GM12878 (cell line): ENCODE measurements around the gene MYO18B. TPM values are rescaled to one million over a fixed set of nuclear protein-coding genes. Genes with fewer than 3 reads are reported as not detected.

Source experiments
- ATAC-seq: fragments of 200-7000 bp; cut with Tn5 transposase; 3 replicates; pipeline ENCODE4 v1.9.1; 2020; ENCODE audit warnings: mild to moderate bottlenecking, moderate library complexity
- BruUV-seq: library from RNA; stranded (reverse); fragments of 400-500 nt; replicated peaks from 2 replicates; lab custom pipeline; 2021; lab: Mats Ljungman, UMichigan
- CTCF ChIA-PET: fragments of 300-600 bp; sonication (Branson Sonifier 250); formaldehyde crosslinking; extraction: SDS; loops from one replicate; lab custom pipeline; 2021; ENCODE audit warnings: inconsistent platforms; lab: Yijun Ruan, JAX
- POLR2A ChIA-PET: fragments of 350-600 bp; formaldehyde crosslinking; extraction: SDS; loops from one replicate; lab custom pipeline; 2021; ENCODE audit warnings: inconsistent platforms; lab: Charles Lee
- RAD21 ChIA-PET: fragments of 300-600 bp; sonication (Branson Sonifier 250); formaldehyde crosslinking; loops from one replicate; lab custom pipeline; 2023; ENCODE audit warnings: antibody characterized with exemption; ENCODE audit not compliant: unreplicated experiment; lab: Charles Lee
- SMC1A ChIA-PET: fragments of 300-600 bp; sonication (Branson Sonifier 250); formaldehyde crosslinking; loops from one replicate; lab custom pipeline; 2023; ENCODE audit not compliant: unreplicated experiment, uncharacterized antibody; lab: Charles Lee
- DNase-seq: peaks from one replicate; pipeline ENCODE4 v3.0.0-alpha.2; 2011; ENCODE audit warnings: low read depth, low spot score
- FAIRE-seq: peaks from 3 replicates; lab custom pipeline; 2011; peaks lifted over from hg19 to GRCh38; lab: Jason Lieb, UNC
- H2AFZ ChIP-seq: 2 replicates; pipeline ENCODE4 v1.6.0; 2011; ENCODE audit warnings: low read depth, low read length, control low read depth; ENCODE audit not compliant: control insufficient read depth
- H3K27ac ChIP-seq: 2 replicates; pipeline ENCODE4 v1.5.1; 2011; ENCODE audit warnings: control low read depth; ENCODE audit not compliant: control insufficient read depth, insufficient read depth
- H3K27me3 ChIP-seq, 2 experiments: replicated peaks in 1 of 2; 2 replicates each; pipeline versions ENCODE4 v1.6.0 to v1.6.1; 2011; ENCODE audit warnings: low read length in 1 of 2; ENCODE audit not compliant: control insufficient read depth in 2 of 2, insufficient read depth in 2 of 2
- H3K36me3 ChIP-seq, 2 experiments: 2 replicates each; pipeline ENCODE4 v1.5.1; 2011; ENCODE audit warnings: low read length in 1 of 2; ENCODE audit not compliant: control insufficient read depth in 2 of 2, insufficient read depth in 2 of 2
- H3K4me1 ChIP-seq: 2 replicates; pipeline ENCODE4 v1.6.1; 2011; ENCODE audit warnings: mild to moderate bottlenecking, low read length, moderate library complexity, mixed read lengths; ENCODE audit not compliant: control insufficient read depth, insufficient read depth
- H3K4me2 ChIP-seq: 2 replicates; pipeline ENCODE4 v1.6.0; 2011; ENCODE audit warnings: control low read depth; ENCODE audit not compliant: control insufficient read depth, insufficient read depth
- H3K4me3 ChIP-seq: fragments of 200-600 bp; sonication (generic); 2 replicates; pipeline ENCODE4 v1.5.1; 2016
- H3K79me2 ChIP-seq: 2 replicates; pipeline ENCODE4 v1.6.0; 2011; ENCODE audit warnings: low read length; ENCODE audit not compliant: control insufficient read depth, insufficient read depth
- H3K9ac ChIP-seq: 2 replicates; pipeline ENCODE4 v1.8.0; 2011; ENCODE audit warnings: low read length, control low read depth, mixed read lengths; ENCODE audit not compliant: control insufficient read depth, insufficient read depth
- H3K9me3 ChIP-seq: replicated peaks from 3 replicates; pipeline ENCODE4 v1.5.1; 2011; ENCODE audit warnings: mild to moderate bottlenecking, low read length; ENCODE audit not compliant: control insufficient read depth, insufficient read depth
- H4K20me1 ChIP-seq: 2 replicates; pipeline ENCODE4 v1.6.0; 2011; ENCODE audit not compliant: control insufficient read depth, insufficient read depth
- CBX5 ChIP-seq: sonication (generic); IDR thresholded peaks from 2 replicates; pipeline ENCODE4 v1.6.1; 2016; ENCODE audit warnings: low read depth, moderate library complexity, mild to moderate bottlenecking, inconsistent platforms
- CHD4 ChIP-seq: fragments of 200-600 bp; sonication (generic); IDR thresholded peaks from 2 replicates; pipeline ENCODE4 v1.6.1; 2016; ENCODE audit warnings: mild to moderate bottlenecking
- IKZF2 ChIP-seq, 2 experiments: fragments of 450-650 bp; IDR thresholded peaks; 2 replicates each; pipeline ENCODE4 v1.6.1; 2017; ENCODE audit warnings: mild to moderate bottlenecking in 2 of 2, moderate library complexity in 2 of 2
- PKNOX1 ChIP-seq: fragments of 450-650 bp; IDR thresholded peaks from 2 replicates; pipeline ENCODE4 v1.6.1; 2016; ENCODE audit warnings: mild to moderate bottlenecking
- RCOR1 ChIP-seq: conservative IDR thresholded peaks from 2 replicates; pipeline ENCODE4 v1.6.1; 2012; ENCODE audit warnings: low read depth, low read length, improper control_type of control experiment
- RELA ChIP-seq: fragments of 450-650 bp; IDR thresholded peaks from 2 replicates; pipeline ENCODE4 v1.8.0; 2014; ENCODE audit warnings: borderline replicate concordance; ENCODE audit not compliant: partially characterized antibody
- SIX5 ChIP-seq: IDR thresholded peaks from 2 replicates; pipeline ENCODE4 v1.6.1; 2011; ENCODE audit warnings: mild to moderate bottlenecking, low read depth, low read length, moderate library complexity; ENCODE audit not compliant: severe bottlenecking
- SMC3 ChIP-seq: IDR thresholded peaks from 2 replicates; pipeline ENCODE4 v1.6.1; 2011; ENCODE audit warnings: low read length, improper control_type of control experiment, borderline replicate concordance
- SRF ChIP-seq, 2 experiments: IDR thresholded peaks; 2 replicates each; pipeline ENCODE4 v1.6.1; 2011; ENCODE audit warnings: low read depth in 2 of 2, low read length in 2 of 2, mild to moderate bottlenecking in 1 of 2, moderate library complexity in 1 of 2
- USF2 ChIP-seq: IDR thresholded peaks from 2 replicates; pipeline ENCODE4 v1.6.1; 2011; ENCODE audit warnings: low read depth, low read length, improper control_type of control experiment, borderline replicate concordance
- WRNIP1 ChIP-seq: IDR thresholded peaks from 2 replicates; pipeline ENCODE4 v1.6.1; 2011; ENCODE audit warnings: low read depth, low read length, improper control_type of control experiment, borderline replicate concordance
- ZNF217 ChIP-seq: fragments of 450-650 bp; IDR thresholded peaks from 2 replicates; pipeline ENCODE4 v1.6.1; 2017; ENCODE audit warnings: antibody characterized with exemption, mild to moderate bottlenecking
- WGBS: methylation state at CpG from one replicate; pipeline ENCODE4 v1.1.6; 2016; ENCODE audit warnings: low lambda C conversion rate; ENCODE audit not compliant: insufficient replicate concordance, insufficient coverage; ENCODE audit errors: missing lambda C conversion rate; 5-methylcytosine and 5-hydroxymethylcytosine counted together
- in situ Hi-C: fragments of 300-500 bp; cut with MboI; formaldehyde crosslinking; loops from 9 replicates; pipeline ENCODE4 v1.14.3; 2018; ENCODE audit warnings: mixed read lengths
- intact Hi-C: fragments of 100-400 bp; cut with micrococcal nuclease; formaldehyde crosslinking; loops from one replicate; pipeline ENCODE4 v1.14.2; 2022; ENCODE audit not compliant: unreplicated experiment
- polyA plus RNA-seq, 11 experiments: library from polyadenylated mRNA; depleted of rRNA in 4 of 11; unstranded in 6 of 11; stranded (reverse) in 5 of 11; fragments of >200 nt; fragmentation: Nextera tagmentation in 4 of 11; fragmentation: Illumina TruSeq in 1 of 11; extraction: Ambion mirVana in 4 of 11; extraction: Trizol in 1 of 11; gene quantifications; 1 replicate in 1 of 11; 2 replicates in 10 of 11; pipeline versions ENCODE4 v1.2.1 to v1.2.3, GENCODE V29; 2011 to 2016; ENCODE audit warnings: inconsistent platforms in 2 of 11, missing spikeins in 2 of 11, low read depth in 1 of 11
- total RNA-seq, 4 experiments: library from RNA; depleted of rRNA in 3 of 4; stranded (reverse); fragments of >200 nt in 3 of 4; fragmentation: Illumina TruSeq in 1 of 4; extraction: Trizol in 1 of 4; gene quantifications; 2 replicates each; pipeline versions ENCODE4 v1.2.1 to v1.2.3, GENCODE V29; 2013 to 2021
- TF ChIP-seq, protein P1 (sequence below): fragments of 450-650 bp; IDR thresholded peaks from 2 replicates; pipeline ENCODE4 v1.6.1; 2017; ENCODE audit warnings: mild to moderate bottlenecking
- TF ChIP-seq, protein P2 (sequence below): fragments of 450-650 bp; formaldehyde crosslinking; IDR thresholded peaks from 2 replicates; pipeline ENCODE4 v1.4.0; 2022; ENCODE audit warnings: mild to moderate bottlenecking, moderate library complexity

MYO18B gene
- total and polyA plus RNA-seq, 10 of the 15 experiments (the other 5 are each of a cell fraction or from before 2014, with no cell fraction given) = 0.05 to 2.1 (median 0.51) TPM; not detected in 1

- SMC1A ChIA-PET = interaction anchor here (1.0 kb wide), 1 partner anchor 20 kb away, joined by 3 read pairs; no protein-coding TSS in a partner anchor
- 21% methylated on average over 9 of the region's 9 CpGs for WGBS
- RAD21 ChIA-PET = interaction anchor here (0.8 to 2.0 kb wide), 2 partner anchors 9 to 10 kb away, joined by 3 to 8 read pairs; no protein-coding TSS in a partner anchor
- intact Hi-C loops = no loop called here
- Histone ChIP-seq H4K20me1 (no peaks in the 10 kb centered on the region), H3K4me3 (no peak overlapping the region), H3K79me2 (no peaks in the 10 kb centered on the region), H3K4me2 (no peak overlapping the region), H3K27me3 (no peaks in the 10 kb centered on the region; a peak in 1 of 4 replicates), H3K27ac (no peak overlapping the region), H3K9ac (no peak overlapping the region), H3K9me3 (no peaks in the 10 kb centered on the region; the same call in 2 of the 3 replicates), H3K36me3 (no peaks in the 10 kb centered on the region), H3K4me1 (no peaks in the 10 kb centered on the region), H2AFZ (no peak overlapping the region)
- ATAC-seq (no peak), DNase-seq (no peak), FAIRE-seq (no peak)
- CTCF ChIA-PET = no interaction called here
- no peak for TF ChIP-seq ZNF217
- TF ChIP-seq SMC3 = no peak
- TF ChIP-seq, protein P1, sequence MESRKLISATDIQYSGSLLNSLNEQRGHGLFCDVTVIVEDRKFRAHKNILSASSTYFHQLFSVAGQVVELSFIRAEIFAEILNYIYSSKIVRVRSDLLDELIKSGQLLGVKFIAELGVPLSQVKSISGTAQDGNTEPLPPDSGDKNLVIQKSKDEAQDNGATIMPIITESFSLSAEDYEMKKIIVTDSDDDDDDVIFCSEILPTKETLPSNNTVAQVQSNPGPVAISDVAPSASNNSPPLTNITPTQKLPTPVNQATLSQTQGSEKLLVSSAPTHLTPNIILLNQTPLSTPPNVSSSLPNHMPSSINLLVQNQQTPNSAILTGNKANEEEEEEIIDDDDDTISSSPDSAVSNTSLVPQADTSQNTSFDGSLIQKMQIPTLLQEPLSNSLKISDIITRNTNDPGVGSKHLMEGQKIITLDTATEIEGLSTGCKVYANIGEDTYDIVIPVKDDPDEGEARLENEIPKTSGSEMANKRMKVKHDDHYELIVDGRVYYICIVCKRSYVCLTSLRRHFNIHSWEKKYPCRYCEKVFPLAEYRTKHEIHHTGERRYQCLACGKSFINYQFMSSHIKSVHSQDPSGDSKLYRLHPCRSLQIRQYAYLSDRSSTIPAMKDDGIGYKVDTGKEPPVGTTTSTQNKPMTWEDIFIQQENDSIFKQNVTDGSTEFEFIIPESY = no peak
- TF ChIP-seq SIX5 = no peak
- no peak for TF ChIP-seq WRNIP1
- no peak for TF ChIP-seq USF2
- no peak for TF ChIP-seq IKZF2 (IDR thresholded peaks at IDR 0.05)
- no peak for TF ChIP-seq SRF (IDR thresholded peaks at IDR 0.05; ENCODE audit: low read depth in 2 of 2, low read length in 2 of 2)
- TF ChIP-seq PKNOX1 = no peak
- no peak for TF ChIP-seq RCOR1
- TF ChIP-seq, protein P2, sequence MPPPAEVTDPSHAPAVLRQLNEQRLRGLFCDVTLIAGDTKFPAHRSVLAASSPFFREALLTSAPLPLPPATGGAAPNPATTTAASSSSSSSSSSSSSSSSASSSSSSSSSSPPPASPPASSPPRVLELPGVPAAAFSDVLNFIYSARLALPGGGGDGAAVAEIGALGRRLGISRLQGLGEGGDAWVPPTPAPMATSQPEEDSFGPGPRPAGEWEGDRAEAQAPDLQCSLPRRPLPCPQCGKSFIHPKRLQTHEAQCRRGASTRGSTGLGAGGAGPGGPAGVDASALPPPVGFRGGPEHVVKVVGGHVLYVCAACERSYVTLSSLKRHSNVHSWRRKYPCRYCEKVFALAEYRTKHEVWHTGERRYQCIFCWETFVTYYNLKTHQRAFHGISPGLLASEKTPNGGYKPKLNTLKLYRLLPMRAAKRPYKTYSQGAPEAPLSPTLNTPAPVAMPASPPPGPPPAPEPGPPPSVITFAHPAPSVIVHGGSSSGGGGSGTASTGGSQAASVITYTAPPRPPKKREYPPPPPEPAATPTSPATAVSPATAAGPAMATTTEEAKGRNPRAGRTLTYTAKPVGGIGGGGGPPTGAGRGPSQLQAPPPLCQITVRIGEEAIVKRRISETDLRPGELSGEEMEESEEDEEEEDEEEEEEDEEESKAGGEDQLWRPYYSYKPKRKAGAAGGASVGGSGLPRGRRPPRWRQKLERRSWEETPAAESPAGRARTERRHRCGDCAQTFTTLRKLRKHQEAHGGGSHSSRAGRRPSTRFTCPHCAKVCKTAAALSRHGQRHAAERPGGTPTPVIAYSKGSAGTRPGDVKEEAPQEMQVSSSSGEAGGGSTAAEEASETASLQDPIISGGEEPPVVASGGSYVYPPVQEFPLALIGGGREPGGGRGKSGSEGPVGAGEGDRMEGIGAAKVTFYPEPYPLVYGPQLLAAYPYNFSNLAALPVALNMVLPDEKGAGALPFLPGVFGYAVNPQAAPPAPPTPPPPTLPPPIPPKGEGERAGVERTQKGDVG (CRISPR knock-in tag) = no peak
- TF ChIP-seq RELA = no peak
- TF ChIP-seq CBX5 = no peak
- no peak for TF ChIP-seq CHD4
- POLR2A ChIA-PET = no interaction called here
- BruUV-seq = no TSS peak
- in situ Hi-C loops = no loop called here
Measured at GRCh38 chr22:25942115-25942855, 200.3 kb downstream of the MYO18B start.
